SK-N-SH (cell line): ENCODE measurements around the gene UBE2R2. TPM values are rescaled to one million over a fixed set of nuclear protein-coding genes. Genes with fewer than 3 reads are reported as not detected.

Experiments used
- CTCF ChIA-PET: fragments of 300-600, 350-600 bp; formaldehyde crosslinking; extraction: SDS; loops from one replicate; lab custom pipeline; 2021; lab: Yijun Ruan, JAX
- POLR2A ChIA-PET: fragments of 350-600 bp; sonication (Branson Sonifier 250); formaldehyde crosslinking; extraction: SDS; loops from one replicate; lab custom pipeline; 2020; ENCODE audit warnings: antibody characterized with exemption, inconsistent platforms; lab: Yijun Ruan, JAX
- DNase-seq: peaks from one replicate; pipeline ENCODE4 v3.0.0; 2012
- H2AFZ ChIP-seq: fragments of 200-600 bp; sonication (generic); 2 replicates; pipeline ENCODE4 v1.8.1; 2016; ENCODE audit warnings: antibody characterized with exemption, mild to moderate bottlenecking, low read depth
- H3F3A ChIP-seq: fragments of 200-600 bp; sonication (generic); replicated peaks from 2 replicates; pipeline ENCODE3; 2016; ENCODE audit warnings: antibody characterized with exemption, mild to moderate bottlenecking; ENCODE audit not compliant: insufficient read depth
- H3K27ac ChIP-seq, 2 experiments: fragments of 200-500 bp in 1 of 2; fragments of 200-600 bp in 1 of 2; sonication (Bioruptor generic) in 1 of 2; sonication (generic), shearing (Covaris generic) in 1 of 2; 2 replicates each; pipeline versions ENCODE4 v1.5.1 to v1.6.1; 2014 to 2016; ENCODE audit warnings: low read depth in 2 of 2, inconsistent platforms in 1 of 2, low read length in 1 of 2, mild to moderate bottlenecking in 1 of 2, mixed read lengths in 1 of 2
- H3K27me3 ChIP-seq: fragments of 200-600 bp; sonication (generic), shearing (Covaris generic); 2 replicates; pipeline ENCODE4 v1.6.1; 2016; ENCODE audit warnings: mixed run types; ENCODE audit not compliant: insufficient read depth
- H3K36me3 ChIP-seq, 2 experiments: fragments of 200-500 bp in 1 of 2; fragments of 200-600 bp in 1 of 2; sonication (Bioruptor generic) in 1 of 2; sonication (generic) in 1 of 2; replicated peaks in 1 of 2; 2 replicates each; pipeline versions ENCODE3 to v1.5.1; 2014 to 2016; ENCODE audit warnings: low read length in 1 of 2, mild to moderate bottlenecking in 1 of 2; ENCODE audit not compliant: insufficient read depth in 2 of 2, control insufficient read depth in 1 of 2
- H3K4me1 ChIP-seq, 2 experiments: fragments of 200-500 bp in 1 of 2; fragments of 200-600 bp in 1 of 2; sonication (Bioruptor generic) in 1 of 2; sonication (generic), shearing (Covaris generic) in 1 of 2; 2 replicates each; pipeline versions ENCODE4 v1.5.1 to v1.6.1; 2014 to 2016; ENCODE audit warnings: low read depth in 1 of 2, low read length in 1 of 2, mixed run types in 1 of 2; ENCODE audit not compliant: insufficient read depth in 2 of 2, control insufficient read depth in 1 of 2
- H3K4me2 ChIP-seq: fragments of 200-600 bp; sonication (generic), shearing (Covaris generic); 2 replicates; pipeline ENCODE4 v1.6.1; 2017; ENCODE audit warnings: mixed run types
- H3K4me3 ChIP-seq, 2 experiments: fragments of 200-500 bp in 1 of 2; fragments of 200-600 bp in 1 of 2; sonication (Bioruptor generic) in 1 of 2; sonication (generic), shearing (Covaris generic) in 1 of 2; 2 replicates each; pipeline versions ENCODE4 v1.5.1 to v1.8.1; 2014 to 2016; ENCODE audit warnings: low read depth in 2 of 2, inconsistent platforms in 1 of 2, low read length in 1 of 2, mild to moderate bottlenecking in 1 of 2, mixed read lengths in 1 of 2, moderate library complexity in 1 of 2
- H3K79me2 ChIP-seq: fragments of 200-600 bp; sonication (generic); 2 replicates; pipeline ENCODE4 v1.8.1; 2017; ENCODE audit warnings: mild to moderate bottlenecking; ENCODE audit not compliant: insufficient read depth
- H3K9ac ChIP-seq: fragments of 200-600 bp; sonication (generic); 2 replicates; pipeline ENCODE4 v1.6.1; 2017; ENCODE audit warnings: mixed run types
- H3K9me2 ChIP-seq: fragments of 200-600 bp; sonication (generic); 2 replicates; pipeline ENCODE4 v1.6.1; 2017; ENCODE audit warnings: mixed run types
- H3K9me3 ChIP-seq: fragments of 200-600 bp; sonication (generic); 2 replicates; pipeline ENCODE4 v1.6.1; 2017; ENCODE audit warnings: mixed run types, mild to moderate bottlenecking, moderate library complexity
- H4K20me1 ChIP-seq: fragments of 200-600 bp; sonication (generic); 2 replicates; pipeline ENCODE4 v1.6.1; 2017; ENCODE audit warnings: mild to moderate bottlenecking, mixed run types; ENCODE audit not compliant: insufficient read depth
- ELF1 ChIP-seq: IDR thresholded peaks from 2 replicates; pipeline ENCODE4 v1.4.0; 2012
- NFIC ChIP-seq: IDR thresholded peaks from 2 replicates; pipeline ENCODE4 v1.4.0; 2012; ENCODE audit warnings: borderline replicate concordance
- POLR2AphosphoS5 ChIP-seq: IDR thresholded peaks from 2 replicates; pipeline ENCODE4 v1.6.1; 2012; ENCODE audit warnings: low read depth, low read length
- RAD21 ChIP-seq: IDR thresholded peaks from 2 replicates; pipeline ENCODE4 v1.6.1; 2012; ENCODE audit warnings: mild to moderate bottlenecking, low read length
- RCOR1 ChIP-seq: fragments of 150-350 bp; IDR thresholded peaks from 2 replicates; pipeline ENCODE4 v1.6.1; 2017; ENCODE audit warnings: antibody characterized with exemption, low read length
- RXRA ChIP-seq: IDR thresholded peaks from 2 replicates; pipeline ENCODE4 v1.4.0; 2012; ENCODE audit warnings: low read depth, mild to moderate bottlenecking, borderline replicate concordance
- SMC3 ChIP-seq: IDR thresholded peaks from 2 replicates; pipeline ENCODE4 v1.6.1; 2012; ENCODE audit warnings: low read depth, low read length, improper control_type of control experiment
- TAF1 ChIP-seq: IDR thresholded peaks from 2 replicates; pipeline ENCODE4 v1.6.1; 2012; ENCODE audit warnings: low read depth, mild to moderate bottlenecking, low read length, moderate library complexity, borderline replicate concordance
- YY1 ChIP-seq: IDR thresholded peaks from 2 replicates; pipeline ENCODE4 v1.4.0; 2012; ENCODE audit warnings: low read depth, mild to moderate bottlenecking
- WGBS: methylation state at CpG from one replicate; pipeline ENCODE4 v1.1.6; 2017; ENCODE audit warnings: low lambda C conversion rate; 5-methylcytosine and 5-hydroxymethylcytosine counted together
- polyA plus RNA-seq, 3 experiments: library from polyadenylated mRNA; depleted of rRNA; stranded (reverse); fragments of >200 nt; gene quantifications; 2 replicates each; pipeline ENCODE4 v1.2.3, GENCODE V29; 2012
- TF ChIP-seq, protein P1 (sequence below): fragments of 150-350 bp; IDR thresholded peaks from 2 replicates; pipeline ENCODE4 v1.6.1; 2016; ENCODE audit warnings: mild to moderate bottlenecking, low read depth, low read length
- TF ChIP-seq, protein P2 (sequence below): IDR thresholded peaks from 2 replicates; pipeline ENCODE4 v1.6.1; 2012; ENCODE audit warnings: mild to moderate bottlenecking, low read depth, low read length, moderate library complexity
- TF ChIP-seq, protein P3 (sequence below): IDR thresholded peaks from 2 replicates; pipeline ENCODE4; 2012
- TF ChIP-seq, protein P4 (sequence below): IDR thresholded peaks from 2 replicates; pipeline ENCODE4 v1.4.0; 2012; ENCODE audit warnings: low read depth, borderline replicate concordance

The UBE2R2 gene
- polyA plus RNA-seq, 1 of the 3 experiments (the other 2 are of a cell fraction), result 19.7 TPM

DNA sequence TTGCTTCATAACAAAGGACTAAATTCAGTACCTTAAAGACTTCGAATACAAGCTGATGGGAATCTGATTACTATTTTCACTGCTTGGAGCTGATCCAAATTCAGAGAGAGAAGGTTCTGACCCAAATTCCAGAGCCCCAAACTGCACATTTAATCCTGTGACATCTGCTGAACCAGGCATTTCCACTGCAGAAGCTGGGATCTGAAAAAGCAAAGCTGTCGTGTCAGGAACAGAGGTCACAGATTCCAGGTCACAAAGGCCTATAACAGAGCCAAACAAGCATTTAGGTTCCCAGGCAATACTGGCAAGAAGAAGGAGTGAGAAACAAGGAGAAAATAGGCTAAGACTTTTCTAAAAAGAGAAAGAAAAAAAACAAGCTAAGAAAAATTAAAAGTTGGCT is 126.4 kb downstream of the UBE2R2 start:
- H3K4me2 ChIP-seq, result no peak overlapping the region
- no peak for DNase-seq
- H3K4me1 ChIP-seq, result peaks cover 0 to 28% of the 10 kb centered on the region in 2 experiments; a peak in 2 of 4 replicates
- WGBS, result 95% methylated on average over 2 of the region's 2 CpGs
- ChIA-PET CTCF (interaction anchor here (2.1 kb wide), 1 partner anchor 18 kb away, joined by 9 read pairs; no protein-coding TSS in a partner anchor), POLR2A (no interaction called here)
- H3K4me3 ChIP-seq, result no peak overlapping the region
- H3K27ac ChIP-seq, result peak overlapping the region in 1 of 2 experiments; percentile 70; a peak in 3 of 4 replicates
- no peaks in the 10 kb centered on the region for H3K9me2 ChIP-seq
- H4K20me1 ChIP-seq, result peaks cover 8% of the 10 kb centered on the region
- TF ChIP-seq, protein P1, sequence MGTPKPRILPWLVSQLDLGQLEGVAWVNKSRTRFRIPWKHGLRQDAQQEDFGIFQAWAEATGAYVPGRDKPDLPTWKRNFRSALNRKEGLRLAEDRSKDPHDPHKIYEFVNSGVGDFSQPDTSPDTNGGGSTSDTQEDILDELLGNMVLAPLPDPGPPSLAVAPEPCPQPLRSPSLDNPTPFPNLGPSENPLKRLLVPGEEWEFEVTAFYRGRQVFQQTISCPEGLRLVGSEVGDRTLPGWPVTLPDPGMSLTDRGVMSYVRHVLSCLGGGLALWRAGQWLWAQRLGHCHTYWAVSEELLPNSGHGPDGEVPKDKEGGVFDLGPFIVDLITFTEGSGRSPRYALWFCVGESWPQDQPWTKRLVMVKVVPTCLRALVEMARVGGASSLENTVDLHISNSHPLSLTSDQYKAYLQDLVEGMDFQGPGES, result no peak
- no peak for TF ChIP-seq RXRA
- no peak for TF ChIP-seq TAF1
- TF ChIP-seq YY1, result no peak
- TF ChIP-seq NFIC, result no peak
- TF ChIP-seq SMC3, result no peak
- no peak for TF ChIP-seq RCOR1
- TF ChIP-seq ELF1, result no peak
- TF ChIP-seq, protein P2, sequence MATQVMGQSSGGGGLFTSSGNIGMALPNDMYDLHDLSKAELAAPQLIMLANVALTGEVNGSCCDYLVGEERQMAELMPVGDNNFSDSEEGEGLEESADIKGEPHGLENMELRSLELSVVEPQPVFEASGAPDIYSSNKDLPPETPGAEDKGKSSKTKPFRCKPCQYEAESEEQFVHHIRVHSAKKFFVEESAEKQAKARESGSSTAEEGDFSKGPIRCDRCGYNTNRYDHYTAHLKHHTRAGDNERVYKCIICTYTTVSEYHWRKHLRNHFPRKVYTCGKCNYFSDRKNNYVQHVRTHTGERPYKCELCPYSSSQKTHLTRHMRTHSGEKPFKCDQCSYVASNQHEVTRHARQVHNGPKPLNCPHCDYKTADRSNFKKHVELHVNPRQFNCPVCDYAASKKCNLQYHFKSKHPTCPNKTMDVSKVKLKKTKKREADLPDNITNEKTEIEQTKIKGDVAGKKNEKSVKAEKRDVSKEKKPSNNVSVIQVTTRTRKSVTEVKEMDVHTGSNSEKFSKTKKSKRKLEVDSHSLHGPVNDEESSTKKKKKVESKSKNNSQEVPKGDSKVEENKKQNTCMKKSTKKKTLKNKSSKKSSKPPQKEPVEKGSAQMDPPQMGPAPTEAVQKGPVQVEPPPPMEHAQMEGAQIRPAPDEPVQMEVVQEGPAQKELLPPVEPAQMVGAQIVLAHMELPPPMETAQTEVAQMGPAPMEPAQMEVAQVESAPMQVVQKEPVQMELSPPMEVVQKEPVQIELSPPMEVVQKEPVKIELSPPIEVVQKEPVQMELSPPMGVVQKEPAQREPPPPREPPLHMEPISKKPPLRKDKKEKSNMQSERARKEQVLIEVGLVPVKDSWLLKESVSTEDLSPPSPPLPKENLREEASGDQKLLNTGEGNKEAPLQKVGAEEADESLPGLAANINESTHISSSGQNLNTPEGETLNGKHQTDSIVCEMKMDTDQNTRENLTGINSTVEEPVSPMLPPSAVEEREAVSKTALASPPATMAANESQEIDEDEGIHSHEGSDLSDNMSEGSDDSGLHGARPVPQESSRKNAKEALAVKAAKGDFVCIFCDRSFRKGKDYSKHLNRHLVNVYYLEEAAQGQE, result no peak
- no peak for TF ChIP-seq POLR2AphosphoS5
- H3K36me3 ChIP-seq, result peaks cover 19 to 44% of the 10 kb centered on the region in 2 experiments
- H3F3A ChIP-seq, result peaks cover 33% of the 10 kb centered on the region
- H3K79me2 ChIP-seq, result peaks cover 8% of the 10 kb centered on the region; the same call in 1 of the 2 replicates
- H3K9ac ChIP-seq, result no peak overlapping the region
- no peaks in the 10 kb centered on the region for H3K27me3 ChIP-seq
- H2AFZ ChIP-seq, result no peak overlapping the region
- no peaks in the 10 kb centered on the region for H3K9me3 ChIP-seq

DNA sequence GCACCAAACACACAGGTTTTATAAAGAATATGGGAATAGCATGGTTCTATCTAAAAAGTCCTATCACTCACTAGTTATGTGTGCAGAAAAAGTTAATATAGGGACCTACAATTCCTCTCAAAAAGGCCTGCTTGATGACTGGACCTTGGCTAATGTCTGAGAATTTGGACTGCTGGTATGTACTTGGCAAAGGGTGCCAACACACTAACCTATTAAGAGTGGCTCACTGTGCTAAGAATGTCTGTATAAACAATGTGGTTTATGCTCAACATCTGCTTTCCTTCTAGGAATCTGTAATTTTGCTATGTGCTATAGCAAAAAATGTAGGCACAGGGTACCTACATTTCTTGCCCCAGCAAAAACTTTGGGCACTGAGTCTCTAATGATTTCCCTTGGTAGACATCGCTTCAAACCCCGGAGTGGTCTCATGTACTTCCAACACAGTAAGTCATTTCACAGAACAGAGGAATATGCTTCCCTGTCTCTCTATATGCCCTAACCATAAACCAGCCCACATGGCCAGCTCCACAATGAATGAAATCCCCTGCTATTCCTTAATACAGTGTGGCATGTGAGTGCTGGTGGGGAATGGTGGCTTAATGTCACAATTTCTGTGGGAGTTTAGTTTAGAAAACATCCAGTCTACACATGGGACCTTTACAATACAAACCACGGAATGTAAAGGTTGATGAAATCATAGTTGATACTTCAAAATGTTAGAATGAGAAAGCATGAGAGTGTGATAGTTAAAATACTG is 130.0 kb downstream of the UBE2R2 start:
- Histone ChIP-seq H3K36me3 (peaks cover 14 to 28% of the 10 kb centered on the region in 2 experiments), H4K20me1 (peaks cover 8% of the 10 kb centered on the region), H3K4me1 (peaks cover 0 to 22% of the 10 kb centered on the region in 2 experiments; a peak in 2 of 4 replicates), H3K4me3 (no peak overlapping the region), H3K9me3 (no peaks in the 10 kb centered on the region), H3K4me2 (peak overlapping the region; percentile 42), H3K27ac (peak overlapping the region; percentile 19 to 89; a peak in 3 of 4 replicates), H3K79me2 (peaks cover 18% of the 10 kb centered on the region; the same call in 1 of the 2 replicates), H3K9ac (peak overlapping the region; percentile 23; the same call in 1 of the 2 replicates), H2AFZ (no peak overlapping the region), H3F3A (peaks cover 30% of the 10 kb centered on the region), H3K9me2 (no peaks in the 10 kb centered on the region), H3K27me3 (no peaks in the 10 kb centered on the region)
- 44% methylated on average over 3 of the region's 3 CpGs for WGBS
- ChIA-PET CTCF (no interaction called here), POLR2A (no interaction called here)
- DNase-seq, result no peak
- TF ChIP-seq ELF1 (peak; percentile 32; the same call in 1 of the 2 replicates), RAD21 (no peak)
- TF ChIP-seq, protein P3, sequence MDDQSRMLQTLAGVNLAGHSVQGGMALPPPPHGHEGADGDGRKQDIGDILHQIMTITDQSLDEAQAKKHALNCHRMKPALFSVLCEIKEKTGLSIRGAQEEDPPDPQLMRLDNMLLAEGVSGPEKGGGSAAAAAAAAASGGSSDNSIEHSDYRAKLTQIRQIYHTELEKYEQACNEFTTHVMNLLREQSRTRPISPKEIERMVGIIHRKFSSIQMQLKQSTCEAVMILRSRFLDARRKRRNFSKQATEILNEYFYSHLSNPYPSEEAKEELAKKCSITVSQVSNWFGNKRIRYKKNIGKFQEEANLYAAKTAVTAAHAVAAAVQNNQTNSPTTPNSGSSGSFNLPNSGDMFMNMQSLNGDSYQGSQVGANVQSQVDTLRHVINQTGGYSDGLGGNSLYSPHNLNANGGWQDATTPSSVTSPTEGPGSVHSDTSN, result peak; percentile 77
- TF ChIP-seq, protein P2, result 0 out of 2 replicates have a peak, but pooled peaks have one; percentile 17
- TF ChIP-seq, protein P4, sequence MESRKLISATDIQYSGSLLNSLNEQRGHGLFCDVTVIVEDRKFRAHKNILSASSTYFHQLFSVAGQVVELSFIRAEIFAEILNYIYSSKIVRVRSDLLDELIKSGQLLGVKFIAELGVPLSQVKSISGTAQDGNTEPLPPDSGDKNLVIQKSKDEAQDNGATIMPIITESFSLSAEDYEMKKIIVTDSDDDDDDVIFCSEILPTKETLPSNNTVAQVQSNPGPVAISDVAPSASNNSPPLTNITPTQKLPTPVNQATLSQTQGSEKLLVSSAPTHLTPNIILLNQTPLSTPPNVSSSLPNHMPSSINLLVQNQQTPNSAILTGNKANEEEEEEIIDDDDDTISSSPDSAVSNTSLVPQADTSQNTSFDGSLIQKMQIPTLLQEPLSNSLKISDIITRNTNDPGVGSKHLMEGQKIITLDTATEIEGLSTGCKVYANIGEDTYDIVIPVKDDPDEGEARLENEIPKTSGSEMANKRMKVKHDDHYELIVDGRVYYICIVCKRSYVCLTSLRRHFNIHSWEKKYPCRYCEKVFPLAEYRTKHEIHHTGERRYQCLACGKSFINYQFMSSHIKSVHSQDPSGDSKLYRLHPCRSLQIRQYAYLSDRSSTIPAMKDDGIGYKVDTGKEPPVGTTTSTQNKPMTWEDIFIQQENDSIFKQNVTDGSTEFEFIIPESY, result peak; percentile 71; the same call in 1 of the 2 replicates
